ENCODE results near the gene DIO3. TPM values are rescaled to one million over a fixed set of nuclear protein-coding genes. Genes with fewer than 3 reads are reported as not detected.

Gene DIO3
- total and polyA plus RNA-seq, 2 of the 13 experiments (the other 11 are each of a cell fraction or from before 2014, with no cell fraction given): not detected

GRCh38 chr14:101534198-101534597, 27.1 kb upstream of the DIO3 start:
- Histone ChIP-seq H3K27me3 (ENCODE audit: control insufficient read depth in 1 of 2, insufficient read depth in 2 of 2, low read length in 2 of 2) (peaks cover 4 to 40% of the 10 kb centered on the region in 2 experiments; a peak in 3 of 5 replicates), H3K36me3 (replicated peaks in 1 of 2; ENCODE audit: control insufficient read depth in 1 of 2, insufficient read depth in 2 of 2, low read length in 2 of 2) (no peaks in the 10 kb centered on the region), H2AFZ (ENCODE audit: low read length) (no peak overlapping the region), H3K27ac (ENCODE audit: extremely low read length, insufficient read depth, low read length) (no peak overlapping the region), H3K9ac (ENCODE audit: insufficient read depth, low read depth, low read length) (no peak overlapping the region), H3K4me3 (replicated peaks in 1 of 3; ENCODE audit: insufficient read depth in 1 of 3, low read depth in 2 of 3, low read length in 3 of 3) (no peak overlapping the region), H4K20me1 (ENCODE audit: insufficient read depth, low read length) (no peaks in the 10 kb centered on the region), H3K4me1 (ENCODE audit: insufficient read depth, low read length) (peaks cover 20% of the 10 kb centered on the region), H3K4me2 (ENCODE audit: low read depth, low read length) (no peak overlapping the region), H3K79me2 (ENCODE audit: insufficient read depth, low read length) (no peaks in the 10 kb centered on the region), H3K9me3 (ENCODE audit: low read length) (no peaks in the 10 kb centered on the region)
- ChIA-PET CTCF (ENCODE audit: low intra/inter-chr PET ratio, low total read pairs) (no interaction called here), POLR2A (no interaction called here)
- TF ChIP-seq FOXO1 (CRISPR knock-in tag; IDR thresholded peaks at IDR 0.05) (no peak), ZSCAN22 (CRISPR knock-in tag; IDR thresholded peaks at IDR 0.05) (no peak), PCBP1 (IDR thresholded peaks at IDR 0.05; ENCODE audit: borderline replicate concordance, low read depth, low read length) (no peak), ATF7-NPFF (CRISPR knock-in tag; IDR thresholded peaks at IDR 0.05; ENCODE audit: low read depth) (no peak), ZBTB26 (CRISPR knock-in tag; IDR thresholded peaks at IDR 0.05; ENCODE audit: borderline replicate concordance) (no peak), CREM (IDR thresholded peaks at IDR 0.05) (no peak), CREM (CRISPR knock-in tag; IDR thresholded peaks at IDR 0.05) (no peak), ATF3 (CRISPR knock-in tag; IDR thresholded peaks at IDR 0.05) (no peak), ZNF7 (CRISPR knock-in tag; IDR thresholded peaks at IDR 0.05) (no peak), TOPORS (CRISPR knock-in tag; IDR thresholded peaks at IDR 0.05) (no peak), ZNF607 (CRISPR knock-in tag; IDR thresholded peaks at IDR 0.05; ENCODE audit: borderline replicate concordance) (no peak), ZNF619 (CRISPR knock-in tag; IDR thresholded peaks at IDR 0.05) (no peak), GLI4 (CRISPR knock-in tag; IDR thresholded peaks at IDR 0.05; ENCODE audit: borderline replicate concordance) (no peak), HOXA5 (CRISPR knock-in tag; IDR thresholded peaks at IDR 0.05) (no peak), CBX1 (IDR thresholded peaks at IDR 0.05; ENCODE audit: low read depth) (no peak), ZNF256 (CRISPR knock-in tag; conservative IDR thresholded peaks at IDR 0.05) (no peak), CHCHD3 (CRISPR knock-in tag; IDR thresholded peaks at IDR 0.05) (no peak)
- BruUV-seq (replicated peaks): no TSS peak
- FAIRE-seq (no peak), ATAC-seq (no peak), DNase-seq (ENCODE audit: low spot score) (no peak)
- WGBS (ENCODE audit: low lambda C conversion rate): 42% methylated on average over 4 of the region's 4 CpGs
- in situ Hi-C loops (cut with HindIII; ENCODE audit: extremely low pct_ligation_motif_present, low pct_unique_long_range_greater_than_20kb) (no loop called here), intact Hi-C loops (cut with micrococcal nuclease; ENCODE audit: unreplicated experiment) (no loop called here)
